Tibial nerve (tissue), 4 donors: ENCODE results near the gene CHN1. TPM values are rescaled to one million over a fixed set of nuclear protein-coding genes. Genes with fewer than 3 reads are reported as not detected.

Experiments used
- DNase-seq, 2 donors: peaks; one replicate each; pipeline ENCODE4 v3.0.0-alpha.2; 2019; ENCODE audit warnings: low spot score in 2 of 2
- H3K27ac ChIP-seq, 4 donors: fragments of 200-600 bp; sonication (generic) in 3 of 4; one replicate each; pipeline ENCODE4 v1.5.1; 2017 to 2019; ENCODE audit warnings: mild to moderate bottlenecking in 1 of 4
- H3K27me3 ChIP-seq, 2 donors: fragments of 200-600 bp; sonication (generic) in 1 of 2; one replicate each; pipeline versions ENCODE4 v1.5.1 to v1.6.0; 2017 to 2019
- H3K36me3 ChIP-seq, 3 donors: fragments of 200-600 bp; sonication (generic); one replicate each; pipeline ENCODE4 v1.5.1; 2018 to 2019
- H3K4me1 ChIP-seq, 4 donors: fragments of 200-600 bp; sonication (generic) in 3 of 4; one replicate each; pipeline ENCODE4 v1.5.1; 2017 to 2019
- H3K4me3 ChIP-seq, 4 donors: fragments of 200-600 bp; sonication (generic) in 3 of 4; one replicate each; pipeline ENCODE4 v1.5.1; 2017 to 2019; ENCODE audit warnings: mild to moderate bottlenecking in 1 of 4, moderate library complexity in 1 of 4
- H3K9me3 ChIP-seq, 4 donors: fragments of 200-600 bp; sonication (generic) in 3 of 4; one replicate each; pipeline ENCODE4 v1.5.1; 2017 to 2019
- EP300 ChIP-seq, 2 donors: sonication (generic); formaldehyde crosslinking; IDR thresholded peaks; one replicate each; pipeline ENCODE4 v1.6.1; 2017; ENCODE audit warnings: antibody characterized with exemption in 2 of 2, mild to moderate bottlenecking in 1 of 2
- POLR2A ChIP-seq, 2 donors: fragments of 450-650 bp; IDR thresholded peaks; one replicate each; pipeline ENCODE4 v1.6.1; 2017; ENCODE audit warnings: antibody characterized with exemption in 2 of 2, mild to moderate bottlenecking in 2 of 2, moderate library complexity in 2 of 2
- WGBS, 2 donors: methylation state at CpG; one replicate each; pipeline ENCODE4 v1.1.5; 2018; 5-methylcytosine and 5-hydroxymethylcytosine counted together
- total RNA-seq, 4 donors: library from RNA; depleted of rRNA; stranded (reverse); fragments of >200 nt; gene quantifications; one replicate each; pipeline ENCODE4 v1.1.0, GENCODE V29; 2016
- TF ChIP-seq, protein P1 (sequence below), 5 experiments: fragments of 200-600 bp in 3 of 5; fragments of 450-650 bp in 2 of 5; sonication (generic) in 3 of 5; IDR thresholded peaks; one replicate each; pipeline ENCODE4 v1.5.1; 2016 to 2019; ENCODE audit warnings: antibody characterized with exemption in 5 of 5, mild to moderate bottlenecking in 3 of 5, moderate library complexity in 2 of 5

Gene CHN1
- total RNA-seq, 4 donors from 2014 or later, result 17.3 to 27.2 (median 23.8) TPM

DNA sequence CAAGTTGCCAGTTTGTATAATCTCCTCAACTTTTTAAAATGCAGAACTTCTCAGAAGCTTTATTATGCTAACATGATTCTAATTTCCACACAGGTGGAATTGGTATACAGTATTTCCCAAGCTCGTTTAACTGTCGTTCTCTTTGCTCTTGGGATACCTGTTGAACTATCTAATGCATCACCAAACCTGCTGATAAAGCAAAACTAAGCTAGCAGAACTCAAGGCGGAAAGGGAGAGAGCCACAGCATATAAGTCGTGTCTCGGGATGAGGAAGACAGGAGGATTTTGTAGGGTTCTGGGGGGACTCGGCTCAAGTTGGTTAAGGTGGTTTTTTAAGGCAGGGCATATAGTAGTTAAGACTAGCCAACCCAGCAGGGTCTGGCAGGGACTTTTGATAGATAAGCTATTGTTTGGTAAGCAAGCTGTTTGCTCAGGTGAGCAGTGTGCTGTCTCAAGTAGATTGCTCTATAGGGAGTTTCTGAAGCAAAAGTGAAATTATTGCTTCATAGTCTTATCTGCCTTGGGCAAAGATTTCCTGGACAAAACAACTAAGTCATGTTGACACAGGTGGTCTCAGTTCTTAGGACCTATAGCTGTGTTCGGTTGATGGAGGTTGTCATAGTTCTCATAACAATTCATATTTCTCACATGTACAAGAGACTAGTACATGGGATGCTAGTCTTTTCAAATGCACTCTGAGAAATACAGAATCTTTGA lies 212.7 kb downstream of the CHN1 start:
- peaks cover 0 to 8% (median 0%) of the 10 kb centered on the region in 4 donors for H3K4me1 ChIP-seq
- WGBS, 2 donors, result 70 to 76% methylated on average over 7 of the region's 7 CpGs
- no peak for TF ChIP-seq POLR2A (IDR thresholded peaks at IDR 0.05)
- no peak for DNase-seq
- no peak overlapping the region for H3K4me3 ChIP-seq
- H3K27ac ChIP-seq, result no peak overlapping the region
- no peaks in the 10 kb centered on the region for H3K36me3 ChIP-seq
- no peaks in the 10 kb centered on the region for H3K27me3 ChIP-seq
- no peaks in the 10 kb centered on the region for H3K9me3 ChIP-seq

DNA sequence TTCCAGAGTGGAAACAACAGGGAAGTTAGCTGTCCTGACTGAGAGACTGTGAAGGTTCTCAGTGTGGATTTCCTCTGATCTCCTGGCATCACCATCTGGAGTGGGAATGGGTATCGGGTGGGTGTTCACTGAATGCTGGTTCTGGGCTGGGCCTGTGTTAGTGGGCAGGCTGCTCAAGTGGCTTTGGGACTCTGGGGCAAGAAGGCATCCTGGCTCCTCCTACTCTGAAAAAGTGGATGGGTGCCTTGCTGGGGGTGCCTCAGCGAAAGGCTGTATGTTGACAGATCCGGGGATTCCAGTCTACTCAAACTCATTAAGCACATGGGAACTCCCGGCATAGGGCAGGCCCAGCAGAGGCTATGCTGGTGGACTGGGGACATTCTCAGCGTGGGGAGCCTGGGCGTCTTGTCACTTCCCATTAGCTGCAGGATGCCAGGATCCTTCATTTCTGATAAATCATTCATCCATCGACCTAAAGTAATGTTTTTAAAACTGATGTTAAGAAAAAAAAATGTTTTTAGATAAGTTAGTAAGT lies 213.4 kb downstream of the CHN1 start:
- TF ChIP-seq, protein P1, sequence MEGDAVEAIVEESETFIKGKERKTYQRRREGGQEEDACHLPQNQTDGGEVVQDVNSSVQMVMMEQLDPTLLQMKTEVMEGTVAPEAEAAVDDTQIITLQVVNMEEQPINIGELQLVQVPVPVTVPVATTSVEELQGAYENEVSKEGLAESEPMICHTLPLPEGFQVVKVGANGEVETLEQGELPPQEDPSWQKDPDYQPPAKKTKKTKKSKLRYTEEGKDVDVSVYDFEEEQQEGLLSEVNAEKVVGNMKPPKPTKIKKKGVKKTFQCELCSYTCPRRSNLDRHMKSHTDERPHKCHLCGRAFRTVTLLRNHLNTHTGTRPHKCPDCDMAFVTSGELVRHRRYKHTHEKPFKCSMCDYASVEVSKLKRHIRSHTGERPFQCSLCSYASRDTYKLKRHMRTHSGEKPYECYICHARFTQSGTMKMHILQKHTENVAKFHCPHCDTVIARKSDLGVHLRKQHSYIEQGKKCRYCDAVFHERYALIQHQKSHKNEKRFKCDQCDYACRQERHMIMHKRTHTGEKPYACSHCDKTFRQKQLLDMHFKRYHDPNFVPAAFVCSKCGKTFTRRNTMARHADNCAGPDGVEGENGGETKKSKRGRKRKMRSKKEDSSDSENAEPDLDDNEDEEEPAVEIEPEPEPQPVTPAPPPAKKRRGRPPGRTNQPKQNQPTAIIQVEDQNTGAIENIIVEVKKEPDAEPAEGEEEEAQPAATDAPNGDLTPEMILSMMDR (IDR thresholded peaks at IDR 0.05), result no peak
- TF ChIP-seq POLR2A (IDR thresholded peaks at IDR 0.05), result no peak
- no peak for TF ChIP-seq EP300 (IDR thresholded peaks at IDR 0.05)
- Histone ChIP-seq H3K27me3 (no peaks in the 10 kb centered on the region), H3K4me3 (no peak overlapping the region), H3K9me3 (no peaks in the 10 kb centered on the region), H3K27ac (no peak overlapping the region), H3K36me3 (no peaks in the 10 kb centered on the region), H3K4me1 (peaks cover 0 to 9% (median 0%) of the 10 kb centered on the region in 4 donors)
- no peak for DNase-seq
- WGBS, 2 donors, result 80 to 81% methylated on average over 7 of the region's 7 CpGs

DNA sequence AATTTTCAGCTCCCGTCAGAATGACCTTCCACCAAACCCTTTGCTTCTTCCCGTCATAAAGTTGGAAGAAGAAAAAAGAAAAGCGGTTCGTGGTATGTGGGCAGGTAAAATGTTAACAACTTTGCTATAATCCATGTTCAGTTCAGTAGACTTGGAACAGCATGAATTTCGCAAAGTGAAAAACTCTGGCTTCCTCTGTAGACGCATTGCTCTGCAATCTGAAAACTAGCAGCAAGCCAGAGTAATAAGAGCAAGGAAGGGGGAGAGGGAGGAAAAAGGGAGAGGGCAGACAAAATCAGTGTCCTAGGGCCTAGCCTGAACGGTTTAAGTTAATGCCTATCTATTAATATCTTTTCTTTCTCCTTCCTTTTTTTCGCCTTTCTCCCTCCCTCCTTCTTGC lies 214.2 kb downstream of the CHN1 start:
- no peaks in the 10 kb centered on the region for H3K36me3 ChIP-seq
- H3K27me3 ChIP-seq, result no peaks in the 10 kb centered on the region
- no peak for TF ChIP-seq EP300 (IDR thresholded peaks at IDR 0.05)
- TF ChIP-seq POLR2A (IDR thresholded peaks at IDR 0.05), result no peak
- TF ChIP-seq, protein P1 (IDR thresholded peaks at IDR 0.05), result no peak
- no peak overlapping the region for H3K4me3 ChIP-seq
- 74 to 82% methylated on average over 8 of the region's 8 CpGs for WGBS, 2 donors
- H3K27ac ChIP-seq, result no peak overlapping the region
- no peak for DNase-seq
- peaks cover 0 to 14% (median 0%) of the 10 kb centered on the region in 4 donors for H3K4me1 ChIP-seq
- H3K9me3 ChIP-seq, result no peaks in the 10 kb centered on the region

DNA sequence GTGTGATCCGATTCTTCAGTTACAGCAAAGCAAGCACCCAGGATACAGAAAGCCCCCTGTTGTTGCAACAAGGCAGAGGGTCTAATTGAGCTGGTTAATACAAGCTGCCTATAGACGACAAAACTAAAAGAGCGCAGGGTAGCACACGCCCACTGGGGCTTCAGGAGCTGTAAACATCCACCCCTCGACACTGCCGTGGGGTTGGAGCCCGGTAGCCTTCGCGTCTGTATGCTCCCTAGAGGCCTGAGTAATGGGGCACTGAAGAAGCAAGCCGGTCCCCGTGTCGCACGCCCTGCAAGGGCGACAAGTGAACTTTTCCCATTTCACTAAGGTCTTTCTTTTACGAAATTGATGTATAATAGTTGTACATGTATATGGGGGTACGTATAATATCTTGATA lies 216.2 kb downstream of the CHN1 start:
- H3K27me3 ChIP-seq, result no peaks in the 10 kb centered on the region
- H3K9me3 ChIP-seq, result no peaks in the 10 kb centered on the region
- 89 to 90% methylated on average over 16 of the region's 16 CpGs for WGBS, 2 donors

DNA sequence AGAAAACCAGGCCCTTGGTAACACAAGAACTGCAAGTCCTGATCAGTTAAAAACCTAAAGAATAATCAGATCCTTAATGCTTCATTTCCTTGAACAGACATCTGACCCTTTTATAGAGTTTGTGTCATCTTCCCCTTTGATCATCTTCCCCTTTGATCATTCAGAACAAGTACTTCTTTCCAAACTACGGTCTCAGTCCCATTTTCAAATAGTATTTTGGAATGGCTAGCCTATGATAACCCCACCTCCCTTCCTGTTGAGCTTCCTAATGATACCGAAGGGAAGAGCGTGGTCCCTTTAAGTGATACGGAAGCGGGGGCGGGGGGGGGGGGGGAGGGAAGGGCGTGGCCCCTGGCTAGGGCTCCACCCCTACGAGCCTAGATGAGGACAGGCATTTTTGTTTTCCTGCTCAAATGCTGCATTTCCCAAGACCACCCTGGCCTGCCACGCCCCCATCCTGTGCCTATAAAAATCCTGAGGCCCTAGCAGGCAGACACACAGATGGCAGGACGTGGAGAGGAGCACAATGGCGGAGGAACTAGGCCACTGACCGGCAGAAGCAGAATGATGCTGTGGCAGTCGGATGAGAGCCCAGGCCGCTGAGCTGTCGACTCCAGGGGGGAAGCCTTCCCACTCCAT lies 216.8 kb downstream of the CHN1 start:
- peaks cover 0 to 16% (median 0%) of the 10 kb centered on the region in 4 donors for H3K4me1 ChIP-seq

More for the DNA sequence above, 216.2 kb downstream of the CHN1 start:
- TF ChIP-seq EP300 (IDR thresholded peaks at IDR 0.05), result no peak
- TF ChIP-seq, protein P1 (IDR thresholded peaks at IDR 0.05), result no peak
- TF ChIP-seq POLR2A (IDR thresholded peaks at IDR 0.05), result no peak
- H3K4me1 ChIP-seq, result peaks cover 0 to 16% (median 0%) of the 10 kb centered on the region in 4 donors
- H3K27ac ChIP-seq, result no peak overlapping the region
- DNase-seq, result no peak
- no peak overlapping the region for H3K4me3 ChIP-seq
- no peaks in the 10 kb centered on the region for H3K36me3 ChIP-seq

More for the DNA sequence above, 216.8 kb downstream of the CHN1 start:
- DNase-seq, result no peak
- Histone ChIP-seq H3K36me3 (no peaks in the 10 kb centered on the region), H3K9me3 (no peaks in the 10 kb centered on the region), H3K27ac (no peak overlapping the region), H3K4me3 (no peak overlapping the region), H3K27me3 (no peaks in the 10 kb centered on the region)
- 57 to 61% methylated on average over 15 of the region's 15 CpGs for WGBS, 2 donors
- TF ChIP-seq EP300 (IDR thresholded peaks at IDR 0.05) (no peak), POLR2A (IDR thresholded peaks at IDR 0.05) (no peak)
- TF ChIP-seq, protein P1 (IDR thresholded peaks at IDR 0.05), result no peak
